ENCODE data around the gene UBXN7. TPM values are rescaled to one million over a fixed set of nuclear protein-coding genes. Genes with fewer than 3 reads are reported as not detected.

Gene UBXN7
- total and polyA plus RNA-seq, 2 of the 8 experiments (the other 6 are each of a cell fraction or from before 2014, with no cell fraction given): 18.5 to 109 TPM

DNA sequence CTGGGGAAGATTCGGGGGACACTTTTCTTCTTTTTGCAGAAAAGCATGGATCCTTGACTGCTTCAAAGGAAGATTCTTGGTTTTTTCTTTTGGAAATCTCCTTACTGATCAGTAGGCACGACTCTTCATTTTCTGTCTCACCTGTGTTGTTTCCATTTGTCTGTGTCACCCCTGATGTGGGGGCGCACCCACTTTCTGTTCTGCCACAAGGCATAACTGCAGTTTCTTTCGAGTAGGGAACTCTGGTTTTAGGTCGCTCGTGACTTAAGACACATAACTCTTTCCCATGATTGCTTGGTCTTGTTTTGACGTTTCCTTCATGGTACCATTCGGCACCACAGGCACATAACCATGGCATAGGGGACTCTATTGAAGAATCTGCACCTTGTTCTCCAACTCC, 40.1 kb upstream of the UBXN7 start:
- DNase-seq (ENCODE audit: low read depth in 1 of 2, low spot score in 2 of 2) (no peak), FAIRE-seq (no peak)
- ChIA-PET POLR2A (ENCODE audit: partially characterized antibody) (no interaction called here), CTCF (ENCODE audit: partially characterized antibody) (no interaction called here)
- 92% methylated on average over 8 of the region's 8 CpGs; no CpG with 5 or more reads in 1 of the 2 experiments for WGBS, 2 experiments (ENCODE audit: extremely low coverage in 1 of 2, insufficient coverage in 1 of 2, insufficient read length in 1 of 2, insufficient replicate concordance in 2 of 2, low coverage in 1 of 2, low lambda C conversion rate in 2 of 2, missing lambda C conversion rate in 1 of 2)
- H3K4me2 ChIP-seq (ENCODE audit: insufficient read depth in 1 of 2, low read depth in 2 of 2, low read length in 2 of 2): no peak overlapping the region
- no peak overlapping the region for H2BK120ac ChIP-seq (replicated peaks; ENCODE audit: low read depth, low read length)
- H3K9ac ChIP-seq (replicated peaks in 1 of 4; ENCODE audit: extremely low read depth in 1 of 4, low read depth in 3 of 4, low read length in 3 of 4): no peak overlapping the region
- H4K20me1 ChIP-seq (replicated peaks in 1 of 2; ENCODE audit: control insufficient read depth in 1 of 2, insufficient read depth in 2 of 2, low read length in 2 of 2): peaks cover 0 to 3% of the 10 kb centered on the region in 2 experiments
- H2AFZ ChIP-seq (ENCODE audit: low read length): no peak overlapping the region
- H3K9me3 ChIP-seq (ENCODE audit: insufficient read depth in 2 of 2, low read depth in 1 of 2, low read length in 1 of 2): no peaks in the 10 kb centered on the region
- H4K91ac ChIP-seq (replicated peaks; ENCODE audit: insufficient read length, low read length): no peak overlapping the region
- no peak overlapping the region for H3K56ac ChIP-seq (replicated peaks; ENCODE audit: insufficient read length, low read depth, low read length)
- no peak overlapping the region for H2BK20ac ChIP-seq (ENCODE audit: low read length)
- peaks cover 17 to 41% (median 31%) of the 10 kb centered on the region in 4 experiments for H3K36me3 ChIP-seq (ENCODE audit: control insufficient read depth in 2 of 4, insufficient read depth in 4 of 4, low read length in 3 of 4)
- no peak overlapping the region for H3K4ac ChIP-seq (replicated peaks; ENCODE audit: insufficient read length, low read depth, low read length)
- no peak overlapping the region for H2BK5ac ChIP-seq (ENCODE audit: low read depth, low read length)
- H2BK12ac ChIP-seq (ENCODE audit: low read depth, low read length): no peak overlapping the region
- no peaks in the 10 kb centered on the region for H3K4me1 ChIP-seq (replicated peaks in 1 of 4; ENCODE audit: control insufficient read depth in 3 of 4, insufficient read depth in 4 of 4, low read length in 3 of 4)
- no peak overlapping the region for H2BK15ac ChIP-seq (ENCODE audit: low read length)
- H3K79me1 ChIP-seq (ENCODE audit: low read depth, low read length): no peaks in the 10 kb centered on the region
- no peak overlapping the region for H4K5ac ChIP-seq (ENCODE audit: insufficient read length, low read depth, low read length)
- H3K14ac ChIP-seq (ENCODE audit: insufficient read length): no peak overlapping the region
- H3K27me3 ChIP-seq (replicated peaks in 1 of 4; ENCODE audit: control insufficient read depth in 3 of 4, extremely low read depth in 1 of 4, insufficient read depth in 3 of 4, low read length in 3 of 4): no peaks in the 10 kb centered on the region
- no peak overlapping the region for H3K18ac ChIP-seq (ENCODE audit: extremely low read depth, low read length)
- no peak overlapping the region for H3K27ac ChIP-seq (ENCODE audit: low read depth, low read length)
- no peaks in the 10 kb centered on the region for H3K79me2 ChIP-seq (ENCODE audit: control insufficient read depth in 1 of 2, insufficient read depth in 2 of 2, low read length in 2 of 2)
- H2AK5ac ChIP-seq (ENCODE audit: low read depth, low read length): no peak overlapping the region
- H3K23ac ChIP-seq (ENCODE audit: insufficient read length): no peak overlapping the region
- no peak overlapping the region for H4K8ac ChIP-seq (ENCODE audit: extremely low read depth, insufficient read depth, low read length)
- H3K23me2 ChIP-seq (ENCODE audit: low read depth, low read length): no peaks in the 10 kb centered on the region
- H3K4me3 ChIP-seq (ENCODE audit: extremely low read depth in 1 of 4, insufficient read depth in 2 of 4, low read depth in 3 of 4, low read length in 4 of 4): no peak overlapping the region
- TF ChIP-seq NRF1 (IDR thresholded peaks at IDR 0.05; ENCODE audit: low read depth, low read length) (no peak), EGR1 (IDR thresholded peaks at IDR 0.05; ENCODE audit: borderline replicate concordance, low read depth, low read length) (no peak), EP300 (IDR thresholded peaks at IDR 0.05; ENCODE audit: borderline replicate concordance in 1 of 2, low read depth in 2 of 2, low read length in 2 of 2) (no peak), CTBP2 (IDR thresholded peaks at IDR 0.05; ENCODE audit: borderline replicate concordance, insufficient read depth, insufficient read length, low read length) (no peak), JUND (IDR thresholded peaks at IDR 0.05; ENCODE audit: low read length) (no peak), POU5F1 (IDR thresholded peaks at IDR 0.05; ENCODE audit: low read depth, low read length) (no peak), SP4 (IDR thresholded peaks at IDR 0.05; ENCODE audit: low read length) (no peak)

Data from H1 (cell line).